HepG2 (cell line): ENCODE results near the gene SH2B2. TPM values are rescaled to one million over a fixed set of nuclear protein-coding genes. Genes with fewer than 3 reads are reported as not detected.

Experiments used
- ASH2L ChIP-seq: fragments of 300-600, 200-600 bp; sonication (generic); IDR thresholded peaks from 2 replicates; pipeline ENCODE4 v1.7.0; 2017; ENCODE audit warnings: low read depth, mild to moderate bottlenecking, moderate library complexity, mixed read lengths, low read length; ENCODE audit not compliant: insufficient read length
- CCAR2 ChIP-seq: fragments of 200-400 bp; formaldehyde crosslinking; optimal IDR thresholded peaks from 2 replicates; pipeline ENCODE3; 2018; ENCODE audit warnings: low read depth, mild to moderate bottlenecking, low read length, moderate library complexity
- PRDM10 ChIP-seq: sonication (generic); formaldehyde crosslinking; IDR thresholded peaks from 2 replicates; pipeline ENCODE4 v1.4.0; 2020; ENCODE audit warnings: low read depth, missing genetic modification reagents
- RARA ChIP-seq: IDR thresholded peaks from 2 replicates; pipeline ENCODE4 v1.6.1; 2016; ENCODE audit warnings: missing genetic modification reagents, missing compliant biosample characterization
- REL ChIP-seq: sonication (generic); formaldehyde crosslinking; conservative IDR thresholded peaks from 2 replicates; pipeline ENCODE4 v1.8.0; 2022; ENCODE audit warnings: mild to moderate bottlenecking, missing genetic modification reagents, moderate library complexity
- REPIN1 ChIP-seq: sonication (generic); formaldehyde crosslinking; IDR thresholded peaks from 2 replicates; pipeline ENCODE4 v1.8.0; 2022; ENCODE audit warnings: missing genetic modification reagents, low read depth, mild to moderate bottlenecking, borderline replicate concordance
- RERE ChIP-seq: IDR thresholded peaks from 2 replicates; pipeline ENCODE4 v1.6.1; 2016; ENCODE audit warnings: low read depth, missing genetic modification reagents, missing compliant biosample characterization
- SATB2 ChIP-seq: sonication (generic); formaldehyde crosslinking; IDR thresholded peaks from 2 replicates; pipeline ENCODE4 v1.5.0; 2020; ENCODE audit warnings: missing genetic modification reagents
- SOX6 ChIP-seq, 2 experiments: fragments of 450-650 bp in 1 of 2; sonication (generic) in 1 of 2; formaldehyde crosslinking in 1 of 2; IDR thresholded peaks; 2 replicates each; pipeline versions ENCODE4 v1.4.0 to v1.6.1; 2017 to 2020; ENCODE audit warnings: antibody characterized with exemption in 1 of 2, mild to moderate bottlenecking in 1 of 2, missing genetic modification reagents in 1 of 2
- YEATS2 ChIP-seq: sonication (generic); formaldehyde crosslinking; IDR thresholded peaks from 2 replicates; pipeline ENCODE4 v1.4.0; 2020; ENCODE audit warnings: missing genetic modification reagents, borderline replicate concordance
- ZBTB2 ChIP-seq: sonication (generic); formaldehyde crosslinking; IDR thresholded peaks from 2 replicates; pipeline ENCODE4 v1.8.0; 2022; ENCODE audit warnings: low read depth, missing genetic modification reagents
- ZNF232 ChIP-seq: sonication (generic); formaldehyde crosslinking; IDR thresholded peaks from 2 replicates; pipeline ENCODE4 v1.4.0; 2020; ENCODE audit warnings: missing genetic modification reagents, borderline replicate concordance
- ZNF350 ChIP-seq: sonication (generic); formaldehyde crosslinking; IDR thresholded peaks from 2 replicates; pipeline ENCODE4 v1.4.0; 2020; ENCODE audit warnings: mild to moderate bottlenecking, low read depth, missing genetic modification reagents, borderline replicate concordance
- ZNF414 ChIP-seq: sonication (generic); formaldehyde crosslinking; IDR thresholded peaks from 2 replicates; pipeline ENCODE4 v1.5.0; 2020; ENCODE audit warnings: missing genetic modification reagents
- ZNF672 ChIP-seq: sonication (generic); formaldehyde crosslinking; IDR thresholded peaks from 2 replicates; pipeline ENCODE4 v1.8.1; 2022; ENCODE audit warnings: missing genetic modification reagents
- ZNF816 ChIP-seq: sonication (generic); formaldehyde crosslinking; IDR thresholded peaks from 2 replicates; pipeline ENCODE4 v1.8.0; 2022; ENCODE audit warnings: missing genetic modification reagents, mild to moderate bottlenecking, borderline replicate concordance
- polyA plus RNA-seq, 8 experiments: library from polyadenylated mRNA; depleted of rRNA in 3 of 8; stranded (reverse) in 7 of 8; unstranded in 1 of 8; fragments of >200 nt; fragmentation: Illumina TruSeq in 4 of 8; extraction: Trizol in 4 of 8; gene quantifications; 2 replicates each; pipeline versions ENCODE4 v1.2.1 to v1.2.3, GENCODE V29; 2011 to 2016; ENCODE audit warnings: low read depth in 4 of 8, missing spikeins in 1 of 8, mixed read lengths in 1 of 8; ENCODE audit not compliant: insufficient read depth in 1 of 8
- total RNA-seq, 5 experiments: library from RNA; depleted of rRNA; stranded (reverse); fragments of >200 nt; fragmentation: Illumina TruSeq; extraction: Trizol; gene quantifications; 2 replicates each; pipeline ENCODE4 v1.2.3, GENCODE V29; 2016; ENCODE audit warnings: low read depth in 1 of 5

The SH2B2 gene
- total and polyA plus RNA-seq, 2 of the 13 experiments (the other 11 are each of a cell fraction or from before 2014, with no cell fraction given) = 0.46 to 1.3 TPM

GRCh38 chr7:102258073-102258748 lies 28.5 kb upstream of the SH2B2 start (continued):
- TF ChIP-seq PRDM10 (CRISPR knock-in tag) (no peak), ZNF414 (CRISPR knock-in tag) (no peak; the same call in 1 of the 2 replicates), REL (CRISPR knock-in tag) (0 out of 2 replicates have a peak, but pooled peaks have one; percentile 45), REPIN1 (CRISPR knock-in tag) (peak; percentile 65), ZNF232 (CRISPR knock-in tag) (peak; percentile 95), RARA (CRISPR knock-in tag) (peak; percentile 96), RERE (CRISPR knock-in tag) (0 out of 2 replicates have a peak, but pooled peaks have one; percentile 17), SATB2 (CRISPR knock-in tag) (no peak), ZNF816 (CRISPR knock-in tag) (no peak; the same call in 1 of the 2 replicates), CCAR2 (no peak), SOX6 (IDR thresholded peaks at IDR 0.05) (no peak), SOX6 (CRISPR knock-in tag; IDR thresholded peaks at IDR 0.05) (peak; percentile 90), YEATS2 (CRISPR knock-in tag) (peak; percentile 64; the same call in 1 of the 2 replicates), ZBTB2 (peak; percentile 61; the same call in 1 of the 2 replicates), ASH2L (peak; percentile 98), ZNF672 (CRISPR knock-in tag) (no peak), ZNF350 (peak; percentile 67; the same call in 1 of the 2 replicates)
